Spleen (tissue), 7 donors: ENCODE measurements around the gene GET4.
A peak's percentile ranks its signal among the peaks of the same experiment; 100 is the strongest.

Source experiments
- POLR2AphosphoS5 ChIP-seq, 3 donors: sonication (generic); formaldehyde crosslinking; IDR thresholded peaks; one replicate each; pipeline ENCODE4 v1.5.1; 2017; ENCODE audit warnings: antibody characterized with exemption in 3 of 3
- TF ChIP-seq, protein P1 (sequence below), 11 experiments: fragments of 200-600 bp in 7 of 11; fragments of 450-650 bp in 4 of 11; sonication (generic) in 4 of 11; IDR thresholded peaks in 8 of 11; conservative IDR thresholded peaks in 3 of 11; 1 replicate in 7 of 11; 2 replicates in 4 of 11; pipeline versions ENCODE4 v1.4.0 to v1.8.0; 2016 to 2021; ENCODE audit warnings: antibody characterized with exemption in 11 of 11, inconsistent platforms in 4 of 11, mild to moderate bottlenecking in 1 of 11
- donor health status: DM: no; HTN: no; CAD: no; lungs with moderate emphysema.
- donor health status: DM: no; HTN: no; CAD: no.
- donor health status: DM: no; HTN: no; CAD: no.

GRCh38 chr7:885261-885892 is 9.0 kb downstream of the GET4 start:
- TF ChIP-seq POLR2AphosphoS5 (IDR thresholded peaks at IDR 0.05), result peak in 1 of 3 donors; percentile 49
- TF ChIP-seq, protein P1, sequence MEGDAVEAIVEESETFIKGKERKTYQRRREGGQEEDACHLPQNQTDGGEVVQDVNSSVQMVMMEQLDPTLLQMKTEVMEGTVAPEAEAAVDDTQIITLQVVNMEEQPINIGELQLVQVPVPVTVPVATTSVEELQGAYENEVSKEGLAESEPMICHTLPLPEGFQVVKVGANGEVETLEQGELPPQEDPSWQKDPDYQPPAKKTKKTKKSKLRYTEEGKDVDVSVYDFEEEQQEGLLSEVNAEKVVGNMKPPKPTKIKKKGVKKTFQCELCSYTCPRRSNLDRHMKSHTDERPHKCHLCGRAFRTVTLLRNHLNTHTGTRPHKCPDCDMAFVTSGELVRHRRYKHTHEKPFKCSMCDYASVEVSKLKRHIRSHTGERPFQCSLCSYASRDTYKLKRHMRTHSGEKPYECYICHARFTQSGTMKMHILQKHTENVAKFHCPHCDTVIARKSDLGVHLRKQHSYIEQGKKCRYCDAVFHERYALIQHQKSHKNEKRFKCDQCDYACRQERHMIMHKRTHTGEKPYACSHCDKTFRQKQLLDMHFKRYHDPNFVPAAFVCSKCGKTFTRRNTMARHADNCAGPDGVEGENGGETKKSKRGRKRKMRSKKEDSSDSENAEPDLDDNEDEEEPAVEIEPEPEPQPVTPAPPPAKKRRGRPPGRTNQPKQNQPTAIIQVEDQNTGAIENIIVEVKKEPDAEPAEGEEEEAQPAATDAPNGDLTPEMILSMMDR (IDR thresholded peaks at IDR 0.05 in 8 of 11, conservative IDR thresholded peaks at IDR 0.05 in 3 of 11), result no peak
